ENCODE measurements around the gene CCSER1.
"Not testable (repeated sequence)": the region's sequence is repeated elsewhere in the genome, so short reads cannot be mapped to it uniquely, and the experiment has no call there.

DNA sequence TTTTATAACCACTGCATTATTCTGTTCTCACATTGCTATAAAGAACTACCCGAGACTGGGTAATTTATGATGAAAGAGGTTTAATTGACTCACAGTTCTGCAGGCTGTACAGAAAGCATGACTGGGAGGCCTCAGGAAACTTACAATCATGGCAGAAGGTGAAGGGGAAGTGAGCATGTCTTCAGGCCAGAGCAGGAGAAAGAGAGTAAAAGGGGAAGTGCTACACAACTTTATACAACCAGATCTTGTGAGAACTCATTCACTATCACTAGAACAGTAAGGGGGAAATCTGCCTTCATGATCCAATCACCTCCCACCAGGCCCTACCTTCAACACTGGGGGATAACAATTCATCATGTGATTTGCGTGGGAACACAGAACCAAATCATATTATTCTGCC, 1199.0 kb downstream of the CCSER1 start:
- not testable (repeated sequence) for TF ChIP-seq TAF1 (IDR thresholded peaks at IDR 0.05; ENCODE audit: borderline replicate concordance, low read depth, low read length); POLR2A (IDR thresholded peaks at IDR 0.05; ENCODE audit: low read depth, low read length)
